GM21360 (cell line): ENCODE results near the gene CD164L2.

Source experiments
- ATAC-seq: cut with Tn5 transposase; IDR thresholded peaks from one replicate; pipeline ENCODE4 v1.9.1; 2021; ENCODE audit warnings: mild to moderate bottlenecking, moderate library complexity; ENCODE audit not compliant: unreplicated experiment

CD164L2 gene

GRCh38 chr1:27365372-27366112, 17.6 kb downstream of the CD164L2 start:
- peak; percentile 30 for ATAC-seq

DNA sequence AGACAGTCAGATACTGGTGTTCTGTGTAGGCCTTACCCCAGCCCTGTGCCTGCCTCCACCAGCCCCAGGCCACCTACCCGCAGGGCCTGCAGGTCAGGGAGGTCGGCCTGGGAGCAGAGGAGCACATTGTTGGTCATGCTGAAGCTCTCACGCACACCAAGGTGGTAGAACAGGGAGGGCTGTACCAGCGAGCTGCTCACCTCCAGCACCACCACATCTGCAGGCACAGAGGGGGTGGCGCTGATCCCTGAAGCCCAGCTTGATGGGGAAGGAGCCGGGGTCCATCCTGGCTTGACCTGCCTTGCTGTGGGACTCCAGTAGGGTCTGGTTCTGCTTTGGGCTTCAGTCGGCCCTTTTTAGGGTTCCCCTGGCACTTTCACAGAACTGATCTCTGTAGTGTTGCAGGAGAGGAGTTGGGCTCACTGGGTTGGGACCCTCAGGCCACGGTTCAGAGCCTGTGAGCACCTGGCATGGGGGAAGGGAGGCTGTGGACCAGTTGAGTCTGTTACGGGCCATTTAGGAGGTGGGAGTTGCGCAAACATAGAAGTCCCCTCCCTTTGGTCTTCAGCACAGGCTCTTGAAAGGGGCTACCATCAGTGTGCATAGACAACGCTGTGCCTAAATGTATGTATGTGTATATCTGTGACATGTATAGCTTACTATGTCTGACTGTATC, 18.3 kb downstream of the CD164L2 start:
- no peak for ATAC-seq

GRCh38 chr1:27363766-27364695, 19.1 kb downstream of the CD164L2 start:
- ATAC-seq: no peak

GRCh38 chr1:27361553-27361952, 21.6 kb downstream of the CD164L2 start:
- ATAC-seq: no peak

DNA sequence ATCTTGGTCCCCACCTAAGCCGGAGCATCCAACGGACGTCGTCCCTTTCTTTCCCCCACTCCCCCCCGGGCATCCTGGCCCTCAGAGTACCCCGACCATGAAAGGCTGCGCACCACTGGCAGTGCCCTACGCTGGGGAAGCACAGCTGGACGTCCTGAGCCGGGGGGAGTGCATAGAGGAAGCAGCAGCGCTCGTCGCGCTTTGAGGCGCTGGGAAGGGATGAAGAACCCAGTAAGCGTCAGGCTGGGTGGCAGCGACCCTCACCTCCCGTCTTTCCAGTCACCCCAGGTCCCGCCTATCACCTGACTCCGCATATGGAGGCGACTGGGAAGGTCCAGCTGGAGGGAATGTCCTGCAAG, 22.1 kb downstream of the CD164L2 start:
- no peak for ATAC-seq

DNA sequence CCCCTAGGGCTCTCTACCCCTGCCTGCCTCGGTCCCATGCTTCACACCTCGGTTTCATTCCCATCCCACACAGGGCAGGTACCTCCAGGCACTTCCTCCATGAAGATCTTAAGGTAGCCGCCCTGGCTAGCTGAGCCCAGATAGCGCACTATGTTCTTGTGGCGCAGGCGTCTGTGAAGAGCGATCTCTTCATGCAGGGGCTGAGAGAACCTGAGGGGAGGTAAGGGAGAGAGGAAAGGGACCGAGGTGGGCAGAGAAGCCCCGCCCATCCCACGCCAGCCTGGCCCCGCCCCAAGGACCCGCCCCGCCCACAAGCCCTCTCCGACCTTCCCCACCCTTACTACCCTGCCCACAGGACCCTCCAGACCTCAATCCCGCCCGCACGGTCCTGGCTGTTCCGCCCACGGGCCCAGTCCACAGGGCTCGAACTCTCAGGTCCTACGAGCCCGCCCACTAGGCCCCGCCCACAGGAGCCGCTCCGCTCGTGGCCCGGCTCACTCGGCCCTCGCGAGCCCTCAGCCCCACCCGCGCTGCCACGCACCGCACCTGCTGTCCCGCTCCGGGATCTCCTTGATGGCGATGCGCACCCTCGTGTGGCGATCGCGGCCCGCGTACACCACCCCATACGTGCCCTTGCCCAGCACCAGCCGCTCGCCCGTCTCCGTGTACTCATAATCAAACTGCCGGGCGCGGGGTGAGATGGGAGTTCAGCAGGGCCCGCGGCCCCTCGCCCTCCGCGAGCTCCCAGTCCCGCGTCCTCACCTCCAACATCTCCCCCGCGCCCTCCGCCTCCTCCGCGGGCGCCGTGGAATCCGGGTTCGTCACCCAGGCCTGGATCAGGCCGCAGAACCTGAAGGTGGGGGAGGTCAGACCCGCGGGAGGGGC, 22.7 kb downstream of the CD164L2 start:
- no peak for ATAC-seq

DNA sequence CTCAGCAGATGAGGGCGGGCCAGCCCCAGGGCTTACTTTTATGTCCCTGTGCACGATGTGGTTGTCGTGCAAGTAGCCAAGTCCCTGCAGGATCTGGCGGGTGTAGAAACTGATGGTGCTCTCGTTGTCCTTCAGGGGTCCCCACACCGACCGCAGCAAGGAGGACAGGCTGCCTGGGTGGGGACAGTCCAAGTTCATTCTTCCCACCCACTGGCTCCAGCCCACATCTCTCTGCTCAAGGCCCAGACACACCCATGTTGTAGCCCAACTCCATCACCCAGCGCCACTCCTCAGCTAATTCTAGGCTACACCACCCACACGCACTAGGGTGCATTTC, 23.3 kb downstream of the CD164L2 start:
- no peak for ATAC-seq

DNA sequence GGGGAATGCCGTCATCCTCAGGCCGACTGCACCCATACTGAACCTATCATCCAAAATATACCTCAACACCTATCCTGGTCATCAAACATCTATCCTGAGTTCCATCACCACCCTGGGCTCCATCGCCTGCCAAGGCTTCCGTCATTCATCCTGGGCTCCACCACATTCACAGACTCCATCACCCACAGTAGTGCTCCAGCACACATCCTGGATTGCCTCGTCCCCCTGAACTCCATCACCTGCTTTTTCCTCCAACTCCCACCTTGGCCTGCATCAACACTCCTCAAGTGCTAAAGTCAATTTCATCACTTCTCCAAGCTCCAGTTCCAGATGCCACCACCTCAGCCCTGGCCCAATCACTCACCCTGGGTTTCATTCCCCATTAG, 24.2 kb downstream of the CD164L2 start:
- no peak for ATAC-seq

DNA sequence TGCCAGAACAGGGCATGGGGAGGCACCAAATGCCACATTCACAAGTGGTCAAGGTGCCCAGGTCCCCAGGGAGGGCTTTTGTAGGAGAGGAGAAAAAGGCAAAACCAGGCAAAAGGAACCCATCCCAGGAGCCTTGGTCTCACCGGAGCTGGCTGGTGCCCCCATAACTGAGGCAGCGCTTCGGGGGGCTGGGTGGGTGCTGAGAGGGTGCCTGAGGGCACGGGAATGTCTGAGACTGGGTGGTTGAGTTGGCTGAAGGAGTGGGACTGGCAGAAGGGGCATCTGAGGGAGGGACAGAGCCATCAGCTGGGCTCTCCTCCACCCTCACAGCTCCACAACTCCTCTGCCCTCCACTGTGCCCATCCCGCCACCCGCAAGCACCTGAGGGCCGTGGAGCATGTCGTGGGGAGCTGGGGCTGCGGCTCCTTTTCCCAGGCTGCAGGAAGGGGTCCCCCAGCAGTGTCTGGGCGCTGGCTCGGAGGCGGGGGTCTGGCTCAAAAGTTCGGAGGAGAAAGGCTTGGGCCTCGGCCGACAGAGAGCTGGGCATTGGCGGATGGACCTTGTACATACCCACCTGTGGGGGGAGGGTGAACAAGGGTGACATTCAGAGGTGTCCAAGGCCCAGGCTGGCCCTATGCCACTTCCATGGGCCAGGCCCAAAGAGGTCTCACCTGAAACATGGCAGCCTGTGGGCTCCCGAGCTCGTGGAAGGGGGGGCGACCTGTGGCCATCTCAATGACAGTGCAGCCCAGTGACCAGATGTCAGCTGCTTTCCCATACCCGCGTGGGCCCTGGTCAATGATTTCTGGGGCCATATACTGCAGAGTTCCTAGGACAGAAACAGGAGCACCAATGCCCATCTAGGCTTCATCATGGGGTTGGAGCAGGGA, 24.9 kb downstream of the CD164L2 start:
- ATAC-seq: no peak

DNA sequence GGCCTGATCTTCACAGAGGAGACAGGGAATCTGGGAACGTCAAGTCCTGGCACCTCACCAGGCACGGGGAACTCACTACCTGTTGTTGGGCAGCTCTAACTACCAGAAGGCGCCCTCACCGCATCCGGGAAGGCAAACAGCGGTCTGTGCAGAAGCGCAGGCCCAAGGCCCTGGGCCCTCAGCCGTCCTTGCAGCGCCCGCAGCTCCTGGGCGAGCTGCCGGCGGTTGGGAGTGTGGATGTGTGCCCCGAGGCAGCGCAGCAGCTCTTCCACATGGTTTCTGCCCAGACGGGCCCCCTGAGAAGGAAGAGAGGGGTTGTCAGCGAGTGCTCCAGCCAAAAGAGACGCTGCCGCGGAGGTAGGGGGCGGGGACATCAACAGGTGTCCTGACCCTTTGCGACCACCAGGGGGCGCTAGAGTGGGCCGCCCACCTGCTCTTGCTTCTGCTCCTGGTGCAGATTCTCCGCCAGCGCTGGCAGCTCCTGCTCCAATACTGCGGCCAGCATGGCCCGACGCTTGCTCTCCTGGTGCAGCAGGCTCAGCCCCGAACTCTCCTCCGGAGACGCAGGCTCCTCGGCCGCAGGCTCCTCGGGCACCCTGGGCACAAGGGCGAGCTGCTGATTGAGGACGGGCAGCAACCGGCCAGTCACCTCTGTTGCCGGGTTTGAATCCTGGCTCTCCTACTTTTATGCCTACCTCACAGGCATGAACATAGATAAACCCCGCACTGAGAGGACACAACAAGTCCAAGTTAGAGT, 25.7 kb downstream of the CD164L2 start:
- no peak for ATAC-seq

- ATAC-seq: no peak
Observed at GRCh38 chr1:27356619-27357280, 26.4 kb downstream of the CD164L2 start.

- no peak for ATAC-seq
Observed at GRCh38 chr1:27356277-27356618, 26.9 kb downstream of the CD164L2 start.

DNA sequence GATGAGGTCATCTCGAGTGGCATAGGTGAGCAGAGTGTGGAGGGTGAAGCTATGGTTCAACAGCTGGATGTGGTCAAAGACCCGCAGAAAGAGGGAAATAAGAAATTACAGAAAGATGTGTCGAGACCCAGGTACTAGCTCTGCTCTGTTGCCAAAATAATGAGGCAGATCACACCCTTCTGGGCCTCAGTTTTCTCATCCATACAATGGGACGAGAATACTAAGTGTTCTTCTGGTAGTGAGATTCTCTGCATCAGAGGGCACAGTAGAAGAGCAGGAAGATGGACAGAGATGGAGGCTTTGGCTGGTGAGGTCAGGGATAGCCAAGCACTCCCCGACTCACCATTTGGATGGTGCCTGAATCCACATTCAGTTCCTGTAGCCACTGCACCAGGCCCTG, 27.4 kb downstream of the CD164L2 start:
- ATAC-seq: no peak

- no peak for ATAC-seq
Observed at GRCh38 chr1:27353629-27354028, 29.5 kb downstream of the CD164L2 start.

GRCh38 chr1:27353166-27353565, 30.0 kb downstream of the CD164L2 start:
- no peak for ATAC-seq

GRCh38 chr1:27351541-27352107, 31.5 kb downstream of the CD164L2 start:
- no peak for ATAC-seq

DNA sequence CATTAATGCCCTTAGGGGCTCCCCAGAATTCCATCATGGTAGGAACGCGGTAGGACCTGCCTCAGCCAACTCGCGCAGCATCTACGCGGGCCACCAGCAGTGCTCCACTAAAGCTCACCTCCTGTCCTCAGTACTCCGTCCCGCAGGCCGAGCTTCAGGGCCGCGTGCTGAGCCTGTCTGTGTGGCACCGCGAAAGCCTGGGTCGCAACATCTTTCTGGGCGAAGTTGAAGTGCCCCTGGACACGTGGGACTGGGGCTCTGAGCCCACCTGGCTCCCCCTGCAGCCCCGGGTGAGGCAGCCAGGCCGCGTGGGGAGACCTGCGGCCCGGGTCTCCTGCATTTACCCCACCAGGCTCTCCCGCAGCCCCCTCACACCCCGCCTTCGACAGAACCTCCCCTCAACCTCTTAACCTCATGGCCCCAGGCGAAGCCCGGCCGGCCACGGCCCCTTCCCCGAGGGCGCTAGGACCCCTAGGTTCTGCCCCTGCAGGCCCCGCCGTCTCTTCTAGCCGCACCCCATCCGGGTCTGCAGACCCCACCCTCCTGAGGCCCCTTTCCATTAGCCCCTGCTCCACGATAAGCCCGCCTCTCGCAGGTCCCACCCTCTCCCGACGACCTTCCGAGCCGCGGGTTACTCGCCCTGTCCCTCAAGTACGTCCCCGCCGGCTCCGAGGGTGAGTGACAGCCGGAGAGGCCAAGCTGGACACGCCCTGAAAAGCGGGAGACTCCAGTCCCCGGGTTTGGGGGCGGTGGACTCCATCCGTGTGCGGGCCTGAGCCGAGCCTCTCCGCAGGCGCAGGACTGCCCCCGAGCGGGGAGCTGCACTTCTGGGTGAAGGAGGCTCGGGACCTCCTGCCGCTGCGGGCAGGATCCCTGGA, 32.2 kb downstream of the CD164L2 start:
- ATAC-seq: no peak
